ENCODE results near the gene ZBTB42.

Gene ZBTB42

DNA sequence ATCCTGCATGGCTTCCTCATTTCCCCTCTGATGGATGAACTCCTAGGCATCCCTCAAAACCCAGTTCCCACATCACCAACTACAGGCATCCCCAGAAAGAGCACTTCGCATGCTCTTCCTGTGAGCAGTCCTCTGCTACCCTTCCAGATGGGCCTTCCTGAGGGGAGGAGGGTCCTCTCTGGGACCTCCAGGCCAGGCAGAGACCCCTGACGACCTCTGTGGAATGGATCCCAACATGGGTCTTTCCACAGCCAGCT is 7.3 kb upstream of the ZBTB42 start:
- Histone ChIP-seq H3K27ac (ENCODE audit: low read depth, low read length) (no peak overlapping the region), H3K9me3 (ENCODE audit: control insufficient read depth, insufficient read depth, low read depth, low read length) (no peaks in the 10 kb centered on the region), H3K27me3 (ENCODE audit: control insufficient read depth, insufficient read depth, low read length) (peaks cover 24% of the 10 kb centered on the region), H3K9ac (ENCODE audit: low read length) (peak overlapping the region; percentile 1), H3K4me3 (ENCODE audit: low read depth, low read length) (peak overlapping the region; percentile 89), H3K36me3 (ENCODE audit: control insufficient read depth, insufficient read depth, low read length) (peaks cover 30% of the 10 kb centered on the region), H3K4me1 (ENCODE audit: control insufficient read depth, insufficient read depth, low read length) (peaks cover 37% of the 10 kb centered on the region)

DNA sequence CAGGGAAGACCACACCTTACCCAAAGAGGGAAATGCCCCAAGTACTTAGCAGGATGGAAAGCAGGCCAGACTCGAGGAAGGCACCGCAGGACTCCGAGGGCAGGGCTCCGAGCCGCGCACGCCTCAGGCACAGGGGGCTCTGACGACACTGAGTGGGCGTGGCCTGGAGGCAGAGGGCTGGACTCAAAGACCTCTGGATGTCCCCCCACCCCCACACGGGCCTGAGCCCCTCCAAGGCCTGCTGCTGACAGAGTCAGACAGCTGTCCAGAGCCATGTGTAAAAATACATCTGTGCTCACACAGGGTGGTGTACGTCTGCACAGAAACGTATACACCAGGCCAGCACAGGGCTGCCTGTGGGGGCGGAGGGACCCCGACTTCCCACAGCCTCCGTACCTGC is 6.8 kb upstream of the ZBTB42 start:
- Histone ChIP-seq H3K36me3 (ENCODE audit: control insufficient read depth, insufficient read depth, low read length) (peaks cover 26% of the 10 kb centered on the region), H3K9me3 (ENCODE audit: control insufficient read depth, insufficient read depth, low read depth, low read length) (no peaks in the 10 kb centered on the region), H3K27me3 (ENCODE audit: control insufficient read depth, insufficient read depth, low read length) (peaks cover 29% of the 10 kb centered on the region), H3K4me1 (ENCODE audit: control insufficient read depth, insufficient read depth, low read length) (peaks cover 42% of the 10 kb centered on the region), H3K4me3 (ENCODE audit: low read depth, low read length) (peak overlapping the region; percentile 89), H3K27ac (ENCODE audit: low read depth, low read length) (no peak overlapping the region; the same call in 1 of the 2 replicates), H3K9ac (ENCODE audit: low read length) (peak overlapping the region; percentile 86)

DNA sequence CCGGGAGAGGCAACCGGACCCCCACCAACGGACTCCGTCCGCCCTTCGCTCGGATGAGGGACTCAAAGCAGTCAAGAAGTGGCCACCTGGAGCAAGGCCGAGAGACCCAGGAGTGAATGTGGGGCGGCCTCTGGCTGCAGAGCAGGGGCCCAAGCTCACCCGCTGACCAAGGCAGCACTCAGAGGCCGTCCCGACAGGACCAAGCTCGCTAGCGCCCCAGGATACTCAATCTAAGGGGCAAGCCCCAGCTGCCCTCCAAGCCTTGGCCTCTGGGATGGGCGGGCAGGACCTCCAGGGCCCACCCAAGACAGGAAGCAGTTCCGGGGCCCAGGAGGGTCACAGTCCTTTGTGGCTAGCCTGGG is 6.3 kb upstream of the ZBTB42 start:
- Histone ChIP-seq H3K4me3 (ENCODE audit: low read depth, low read length) (peak overlapping the region; percentile 89), H3K4me1 (ENCODE audit: control insufficient read depth, insufficient read depth, low read length) (peaks cover 45% of the 10 kb centered on the region), H3K9me3 (ENCODE audit: control insufficient read depth, insufficient read depth, low read depth, low read length) (no peaks in the 10 kb centered on the region), H3K9ac (ENCODE audit: low read length) (peak overlapping the region; percentile 86), H3K27me3 (ENCODE audit: control insufficient read depth, insufficient read depth, low read length) (peaks cover 32% of the 10 kb centered on the region), H3K36me3 (ENCODE audit: control insufficient read depth, insufficient read depth, low read length) (peaks cover 21% of the 10 kb centered on the region), H3K27ac (ENCODE audit: low read depth, low read length) (no peak overlapping the region; the same call in 1 of the 2 replicates)

DNA sequence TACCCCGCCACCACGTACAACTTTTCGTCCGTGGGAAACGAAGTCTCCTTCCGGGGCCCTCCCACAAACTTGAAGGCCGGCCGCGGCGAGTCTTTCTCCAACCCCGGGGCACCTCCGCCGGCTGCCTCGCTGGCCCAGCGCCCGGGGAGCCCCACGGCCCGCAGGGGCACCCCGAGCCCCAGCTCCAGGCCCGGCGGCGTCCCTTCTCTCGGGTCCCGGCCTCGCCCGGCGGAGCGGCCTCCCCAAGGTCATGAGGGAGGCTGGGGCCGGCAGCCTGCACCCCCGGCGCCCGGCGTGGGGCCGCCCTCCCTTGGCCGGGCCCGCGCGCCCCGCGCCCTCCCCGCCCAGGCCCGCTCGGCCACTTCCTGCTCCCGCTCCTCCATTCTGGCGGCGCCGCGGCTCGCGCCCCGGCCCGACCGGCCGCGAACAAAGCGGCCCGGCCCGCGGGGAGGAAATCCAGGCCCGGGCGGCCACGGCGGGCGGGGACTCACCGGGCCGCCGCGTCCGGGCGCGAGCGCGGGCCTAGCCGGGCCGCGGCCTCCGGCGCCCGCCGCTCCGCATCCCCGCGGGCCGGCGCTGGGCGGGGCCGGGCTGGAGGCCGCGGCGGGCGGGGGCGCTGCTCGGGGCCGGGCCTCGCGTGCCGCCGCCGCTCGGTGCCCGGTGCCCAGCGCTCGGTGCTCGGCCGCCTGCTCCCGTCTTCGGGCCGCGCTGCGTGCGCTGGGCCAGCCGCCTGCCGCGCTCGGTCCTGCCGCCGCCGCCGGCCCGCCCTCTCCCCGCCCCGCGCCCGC is 5.7 kb upstream of the ZBTB42 start, which contains the start of gene AKT1:
Gene AKT1 (minus strand): TSS at position 756 of the 788 bp plus-strand sequence. CDS start 3,105 bp downstream, outside the sequence.
- Histone ChIP-seq H3K9me3 (ENCODE audit: control insufficient read depth, insufficient read depth, low read depth, low read length) (no peaks in the 10 kb centered on the region), H3K27me3 (ENCODE audit: control insufficient read depth, insufficient read depth, low read length) (peaks cover 32% of the 10 kb centered on the region), H3K36me3 (ENCODE audit: control insufficient read depth, insufficient read depth, low read length) (peaks cover 16% of the 10 kb centered on the region), H3K4me1 (ENCODE audit: control insufficient read depth, insufficient read depth, low read length) (peaks cover 45% of the 10 kb centered on the region), H3K27ac (ENCODE audit: low read depth, low read length) (no peak within 1 kb of the TSS; the same call in 1 of the 2 replicates), H3K9ac (ENCODE audit: low read length) (peak within 1 kb of the TSS; percentile 86), H3K4me3 (ENCODE audit: low read depth, low read length) (peak within 1 kb of the TSS; percentile 89)

DNA sequence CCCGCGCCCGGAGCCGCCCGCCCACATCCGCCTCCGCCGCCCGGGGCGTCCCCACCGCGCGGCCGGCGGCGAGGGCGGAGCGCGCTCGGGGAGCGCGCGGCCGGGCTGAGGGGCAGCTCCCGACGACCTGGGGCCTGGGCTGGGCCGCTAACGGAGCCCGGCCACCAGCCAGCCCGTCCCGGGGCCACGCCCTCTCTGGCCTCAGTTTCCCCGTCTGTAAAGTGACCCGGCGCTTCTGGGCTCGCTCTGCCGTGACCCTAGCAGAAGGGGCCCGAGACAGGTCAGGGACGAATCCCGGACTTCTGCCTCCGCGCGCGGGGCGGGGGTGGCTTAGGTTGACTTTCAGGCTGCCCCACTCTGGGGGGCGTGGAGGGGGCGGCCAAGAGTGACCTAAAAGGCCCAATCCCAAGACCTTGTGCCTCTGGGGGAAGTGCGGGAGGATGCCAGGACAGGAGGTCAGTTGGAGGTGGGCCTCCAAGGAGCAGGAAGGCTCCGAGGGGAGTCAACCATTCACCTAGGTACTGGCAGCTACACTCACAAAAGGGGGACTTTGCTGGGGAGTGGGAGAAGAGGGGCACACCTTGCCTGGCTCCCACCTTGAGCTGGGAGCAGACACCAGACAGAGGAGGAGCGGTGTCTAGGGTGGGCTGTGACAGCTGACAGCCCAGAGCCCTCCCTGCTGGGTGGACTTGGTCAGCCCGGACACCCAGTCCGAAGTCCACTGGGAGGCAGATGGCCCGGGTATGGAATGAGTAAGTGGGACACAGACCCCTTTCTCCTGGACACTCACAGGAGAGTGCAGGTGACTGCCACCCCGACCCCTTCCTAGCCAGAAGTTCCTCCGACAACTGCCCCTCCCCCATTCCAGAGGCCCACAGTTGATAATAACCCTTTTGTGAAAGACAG is 4.9 kb upstream of the ZBTB42 start:
- peaks cover 8% of the 10 kb centered on the region for H3K36me3 ChIP-seq (ENCODE audit: control insufficient read depth, insufficient read depth, low read length)

DNA sequence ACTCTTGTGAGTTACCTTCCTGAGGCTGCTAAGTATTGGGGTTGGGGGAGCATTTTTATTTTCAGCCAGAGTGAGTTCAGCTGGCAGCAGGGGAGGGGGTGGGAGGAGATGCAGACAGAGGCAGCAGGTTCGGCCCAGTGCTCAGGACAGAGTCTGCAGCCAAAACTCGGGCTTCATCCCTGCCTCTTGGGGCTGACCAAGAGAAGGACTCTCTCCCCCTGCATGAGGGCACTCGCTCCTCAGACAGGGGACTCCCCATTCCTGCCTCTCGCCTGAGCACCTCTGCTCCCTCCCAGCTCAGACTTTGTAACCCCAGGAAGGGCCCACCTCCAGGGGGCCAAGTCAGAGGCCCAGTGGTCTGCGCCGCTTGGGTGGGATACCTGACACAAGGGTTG is 4.2 kb upstream of the ZBTB42 start:
- H3K9me3 ChIP-seq (ENCODE audit: control insufficient read depth, insufficient read depth, low read depth, low read length), result no peaks in the 10 kb centered on the region
- peak overlapping the region; percentile 63; the same call in 1 of the 2 replicates for H3K4me3 ChIP-seq (ENCODE audit: low read depth, low read length)
- peaks cover 1% of the 10 kb centered on the region for H3K36me3 ChIP-seq (ENCODE audit: control insufficient read depth, insufficient read depth, low read length)
- no peak overlapping the region for H3K9ac ChIP-seq (ENCODE audit: low read length)
- peaks cover 52% of the 10 kb centered on the region for H3K4me1 ChIP-seq (ENCODE audit: control insufficient read depth, insufficient read depth, low read length)
- no peak overlapping the region for H3K27ac ChIP-seq (ENCODE audit: low read depth, low read length)
- peaks cover 41% of the 10 kb centered on the region for H3K27me3 ChIP-seq (ENCODE audit: control insufficient read depth, insufficient read depth, low read length)

More for the DNA sequence above, 4.9 kb upstream of the ZBTB42 start:
- peaks cover 45% of the 10 kb centered on the region for H3K4me1 ChIP-seq (ENCODE audit: control insufficient read depth, insufficient read depth, low read length)
- H3K4me3 ChIP-seq (ENCODE audit: low read depth, low read length), result peak overlapping the region; percentile 63
- H3K27me3 ChIP-seq (ENCODE audit: control insufficient read depth, insufficient read depth, low read length), result peaks cover 34% of the 10 kb centered on the region
- H3K9ac ChIP-seq (ENCODE audit: low read length), result no peak overlapping the region
- H3K9me3 ChIP-seq (ENCODE audit: control insufficient read depth, insufficient read depth, low read depth, low read length), result no peaks in the 10 kb centered on the region
- H3K27ac ChIP-seq (ENCODE audit: low read depth, low read length), result no peak overlapping the region

DNA sequence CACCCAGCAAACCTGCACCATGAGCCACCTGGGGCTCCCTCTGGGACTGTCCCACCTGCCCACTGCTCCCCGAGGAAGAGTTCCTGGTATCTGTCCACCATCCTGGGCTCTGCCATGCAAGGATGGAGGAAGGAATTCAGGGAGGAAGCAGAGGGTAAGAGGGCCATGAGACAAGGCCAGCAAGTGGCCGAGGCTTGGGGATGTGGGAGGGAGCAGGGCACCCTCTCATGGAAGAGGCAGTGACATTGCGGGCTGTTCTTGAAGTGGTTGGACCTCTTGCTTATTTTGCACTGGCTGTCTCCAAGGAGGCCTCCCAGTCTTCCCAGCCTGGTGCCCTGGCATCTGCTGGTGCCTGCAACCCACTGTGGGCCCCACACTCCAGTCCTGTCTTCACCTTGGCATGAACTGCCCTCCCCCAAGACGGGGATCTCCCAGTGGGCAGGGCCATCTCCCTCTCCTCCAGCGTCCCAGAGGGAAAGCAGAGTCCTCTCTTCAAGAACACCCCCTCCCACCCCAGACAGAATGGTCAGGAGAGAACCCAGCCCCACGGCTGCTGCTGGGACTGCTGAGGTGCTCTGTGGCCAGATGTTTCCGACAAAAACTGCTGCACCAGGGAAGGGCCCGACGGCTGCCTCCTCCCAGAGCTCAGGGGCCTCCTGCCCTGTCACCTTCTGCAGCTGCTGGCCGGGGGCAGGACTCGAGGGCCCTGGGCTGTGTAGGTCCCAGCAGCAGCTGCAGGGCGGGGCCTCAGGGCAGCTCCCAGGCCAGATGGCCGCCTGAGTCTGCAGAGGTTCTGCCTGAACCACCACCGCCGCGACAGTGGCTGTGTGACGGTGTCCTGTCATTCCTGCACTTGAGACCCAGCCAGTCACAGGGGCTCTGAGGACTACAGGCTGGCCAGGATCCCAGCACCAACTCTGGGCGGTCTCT is 3.5 kb upstream of the ZBTB42 start:
- peaks cover 52% of the 10 kb centered on the region for H3K4me1 ChIP-seq (ENCODE audit: control insufficient read depth, insufficient read depth, low read length)
- no peaks in the 10 kb centered on the region for H3K36me3 ChIP-seq (ENCODE audit: control insufficient read depth, insufficient read depth, low read length)
- peak overlapping the region; percentile 63; the same call in 1 of the 2 replicates for H3K4me3 ChIP-seq (ENCODE audit: low read depth, low read length)
- H3K27me3 ChIP-seq (ENCODE audit: control insufficient read depth, insufficient read depth, low read length), result peaks cover 48% of the 10 kb centered on the region
- peak overlapping the region; percentile 29 for H3K9ac ChIP-seq (ENCODE audit: low read length)
- H3K27ac ChIP-seq (ENCODE audit: low read depth, low read length), result no peak overlapping the region
- H3K9me3 ChIP-seq (ENCODE audit: control insufficient read depth, insufficient read depth, low read depth, low read length), result no peaks in the 10 kb centered on the region

DNA sequence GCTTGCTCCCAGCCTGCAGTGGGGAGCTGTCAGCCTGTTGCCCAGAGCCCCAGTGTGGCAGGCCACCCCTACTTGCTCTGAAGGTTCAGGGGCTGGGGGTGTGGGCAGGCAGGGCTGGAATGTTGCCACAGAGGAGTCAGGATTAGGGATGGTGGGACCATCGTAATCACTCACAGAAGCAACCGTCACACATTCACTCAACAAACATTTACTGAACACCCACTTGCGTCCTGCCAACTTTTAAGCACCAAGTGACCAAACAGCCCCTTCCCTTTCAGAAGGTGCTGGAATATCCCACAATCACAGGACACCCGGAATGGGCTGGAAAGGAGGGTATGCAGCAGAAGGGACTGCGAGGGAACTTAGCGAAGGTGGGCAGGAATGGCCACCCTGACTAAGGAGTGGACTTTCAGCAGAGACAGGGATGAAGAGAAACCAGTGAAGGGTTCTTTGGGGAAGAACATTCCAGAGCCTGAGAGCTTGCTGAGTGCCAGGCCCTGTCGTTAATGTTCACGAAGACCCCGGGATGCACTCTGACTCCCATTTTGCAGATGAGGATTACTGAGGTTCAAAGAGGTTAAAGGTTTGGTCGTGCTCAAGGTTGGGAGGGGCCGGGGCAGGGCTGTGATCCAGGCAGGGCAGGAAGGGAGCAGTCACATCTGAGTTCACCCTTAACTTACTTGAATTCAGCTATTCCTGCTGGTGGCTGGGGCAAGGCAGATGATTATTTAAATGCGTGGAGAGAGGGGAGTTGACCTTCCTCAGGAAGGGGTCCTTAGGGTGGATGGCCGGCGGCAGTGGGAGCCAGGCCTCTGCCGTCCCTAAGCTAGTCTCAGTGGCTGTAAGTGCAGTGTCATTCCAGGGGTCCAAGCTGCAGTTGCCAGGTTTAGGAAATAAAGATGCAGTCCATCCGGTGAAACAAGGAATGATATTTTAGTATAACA is 2.3 kb upstream of the ZBTB42 start:
- no peak overlapping the region for H3K27ac ChIP-seq (ENCODE audit: low read depth, low read length)
- peaks cover 56% of the 10 kb centered on the region for H3K27me3 ChIP-seq (ENCODE audit: control insufficient read depth, insufficient read depth, low read length)
- H3K4me3 ChIP-seq (ENCODE audit: low read depth, low read length), result peak overlapping the region; percentile 73
- peak overlapping the region; percentile 17 for H3K9ac ChIP-seq (ENCODE audit: low read length)
- H3K9me3 ChIP-seq (ENCODE audit: control insufficient read depth, insufficient read depth, low read depth, low read length), result no peaks in the 10 kb centered on the region
- no peaks in the 10 kb centered on the region for H3K36me3 ChIP-seq (ENCODE audit: control insufficient read depth, insufficient read depth, low read length)
- peaks cover 49% of the 10 kb centered on the region for H3K4me1 ChIP-seq (ENCODE audit: control insufficient read depth, insufficient read depth, low read length)

DNA sequence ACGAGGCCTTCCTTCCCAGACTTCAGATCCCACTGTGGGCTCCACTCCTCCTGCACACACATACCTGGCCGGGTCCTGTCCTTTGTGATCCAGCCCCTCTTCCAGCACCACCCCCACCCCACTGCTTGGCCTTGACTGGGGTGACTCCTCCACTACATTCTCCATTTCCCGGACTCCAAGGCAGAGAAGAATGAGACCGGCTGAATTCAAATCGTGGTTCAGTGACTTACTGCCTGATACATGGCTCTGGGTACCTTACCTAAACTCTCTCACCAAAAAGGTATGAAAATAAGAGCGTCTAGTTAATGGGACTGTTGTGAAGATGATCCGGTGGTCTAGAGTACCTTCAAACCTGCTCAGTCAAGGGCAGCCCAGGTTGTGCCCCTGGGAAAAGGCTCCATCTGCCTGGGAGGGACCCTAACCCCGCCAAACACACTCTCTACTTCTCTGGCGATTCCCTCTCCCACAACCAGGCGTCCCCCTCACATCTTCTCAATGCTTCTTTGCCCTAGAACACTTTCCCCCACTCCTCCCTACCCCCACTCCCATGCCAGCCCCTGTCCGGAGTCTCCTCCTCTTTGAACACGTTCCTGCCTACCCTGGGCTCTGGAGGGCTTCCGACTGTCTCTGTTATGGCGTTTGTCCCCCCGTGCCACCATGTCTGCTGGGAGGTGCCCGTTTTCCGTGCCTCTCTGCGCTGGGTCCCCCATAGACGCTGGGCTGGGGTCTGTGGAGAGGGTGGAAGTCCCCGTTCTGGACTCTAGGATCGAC is 1.5 kb upstream of the ZBTB42 start:
- Histone ChIP-seq H3K27me3 (ENCODE audit: control insufficient read depth, insufficient read depth, low read length) (peaks cover 56% of the 10 kb centered on the region), H3K36me3 (ENCODE audit: control insufficient read depth, insufficient read depth, low read length) (no peaks in the 10 kb centered on the region), H3K9ac (ENCODE audit: low read length) (peak overlapping the region; percentile 80), H3K4me3 (ENCODE audit: low read depth, low read length) (peak overlapping the region; percentile 73), H3K9me3 (ENCODE audit: control insufficient read depth, insufficient read depth, low read depth, low read length) (no peaks in the 10 kb centered on the region), H3K4me1 (ENCODE audit: control insufficient read depth, insufficient read depth, low read length) (peaks cover 42% of the 10 kb centered on the region), H3K27ac (ENCODE audit: low read depth, low read length) (no peak overlapping the region)

All from HUES6 (cell line).